Measurements from ENCODE around the gene SBF2.
A peak's percentile ranks its signal among the peaks of the same experiment; 100 is the strongest.
"Not testable (repeated sequence)": the region's sequence is repeated elsewhere in the genome, so short reads cannot be mapped to it uniquely, and the experiment has no call there.

SBF2 gene

DNA sequence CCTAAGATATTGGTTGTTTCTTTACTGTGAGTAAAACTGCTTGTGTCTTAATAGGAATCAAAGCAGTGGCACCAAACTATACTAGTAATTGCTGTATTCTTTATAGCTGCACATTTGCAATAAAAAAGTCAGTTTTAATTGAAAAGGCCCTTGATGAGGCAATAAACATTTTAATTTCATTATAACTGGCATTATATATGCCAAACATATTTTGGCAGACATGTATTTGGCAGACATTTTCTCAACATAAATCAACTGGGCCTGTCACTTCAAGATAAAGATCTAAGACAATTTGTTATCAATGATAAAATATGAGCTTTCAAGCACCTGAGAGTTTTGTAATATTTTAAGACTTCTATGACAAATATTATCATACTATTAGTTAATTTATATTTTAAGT, 245.7 kb downstream of the SBF2 start:
- DNase-seq: no peak

DNA sequence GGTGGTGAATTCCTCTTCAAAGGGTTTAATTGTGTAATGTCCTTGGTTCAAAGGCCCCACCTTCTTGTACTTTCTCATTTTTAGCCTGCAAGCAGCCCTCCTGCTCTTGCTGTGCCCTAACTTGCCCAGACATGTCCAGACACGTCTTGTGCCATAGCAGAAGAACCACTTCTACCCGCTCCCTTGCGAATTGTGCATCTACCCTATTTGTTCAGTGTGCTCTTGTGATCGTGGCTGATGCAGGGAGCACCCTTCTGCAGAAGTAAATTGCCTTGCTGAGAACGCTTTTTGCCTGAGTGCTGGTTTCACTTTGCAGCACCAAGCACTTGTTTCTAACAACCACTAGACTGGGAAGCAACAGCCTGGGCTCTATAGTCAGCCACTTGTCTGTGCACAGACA, 249.4 kb downstream of the SBF2 start:
- no peak for DNase-seq

DNA sequence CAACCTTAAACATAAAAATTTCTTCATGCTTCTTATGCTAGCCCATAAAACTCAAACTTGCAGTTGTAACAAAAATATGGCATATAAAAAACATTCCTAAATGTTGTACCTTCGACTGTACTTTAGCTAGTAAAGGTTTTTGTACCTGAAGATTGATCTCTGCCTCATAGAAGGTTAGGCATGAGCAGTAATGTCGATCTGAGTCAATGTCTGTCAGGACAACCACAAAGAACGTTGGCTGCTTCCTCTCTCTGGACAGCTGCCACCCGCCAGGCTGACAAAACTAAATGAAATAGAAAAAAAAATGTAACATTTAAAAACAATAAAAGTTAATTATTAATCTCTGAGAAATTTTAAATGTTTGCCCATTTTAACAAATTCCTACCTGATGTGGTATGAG, 251.3 kb downstream of the SBF2 start:
- DNase-seq: no peak

DNA sequence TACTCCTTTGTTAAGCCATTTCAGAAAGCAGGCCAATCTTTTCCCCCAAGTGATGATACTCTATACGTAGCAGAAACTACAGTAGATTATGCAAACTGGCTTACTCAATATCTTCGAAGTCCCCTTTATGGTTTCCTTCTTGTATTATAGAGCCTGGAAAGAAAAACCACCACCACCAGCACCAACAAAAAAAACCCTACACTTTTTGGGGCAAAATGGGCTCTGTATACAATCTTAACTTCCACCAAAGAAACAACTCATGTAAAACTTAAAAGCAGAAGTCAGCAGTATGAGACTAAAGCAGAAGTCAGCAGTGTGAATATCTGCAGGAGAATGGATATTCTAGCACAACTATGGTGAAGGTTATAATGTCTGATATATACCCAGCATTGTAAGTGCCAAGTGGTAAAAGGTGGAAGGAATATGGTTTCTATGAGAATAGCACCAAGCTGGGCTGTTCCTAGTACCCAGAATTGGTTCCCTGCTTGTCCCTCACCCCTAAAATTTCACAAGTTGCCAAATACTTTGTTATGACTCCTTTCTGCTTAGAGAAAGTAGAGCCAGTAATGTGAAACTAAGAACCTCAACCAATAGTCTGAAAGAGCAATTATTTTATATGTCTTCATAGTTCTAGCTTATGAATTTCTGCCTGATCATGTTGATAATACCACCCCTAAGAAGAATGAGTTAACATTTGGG, 252.1 kb downstream of the SBF2 start:
- no peak for DNase-seq

DNA sequence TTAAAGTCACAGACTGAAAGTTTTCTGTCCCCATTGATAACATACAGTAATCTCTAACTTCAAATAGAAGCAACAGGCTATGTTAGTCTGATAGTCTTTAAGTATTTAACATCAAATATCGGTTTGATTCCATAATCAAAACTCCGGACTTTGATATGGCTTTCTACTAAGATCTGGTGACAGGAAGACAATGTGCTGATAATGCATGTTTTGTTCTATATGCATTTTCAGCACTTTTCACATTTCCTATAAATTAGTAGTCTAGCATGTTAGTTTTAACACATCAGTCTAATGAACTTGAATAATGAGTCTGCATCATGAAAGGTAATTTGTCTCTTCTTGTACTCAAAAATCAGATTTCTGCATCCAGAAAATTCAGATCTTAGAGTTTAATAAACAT, 252.7 kb downstream of the SBF2 start:
- DNase-seq: no peak

DNA sequence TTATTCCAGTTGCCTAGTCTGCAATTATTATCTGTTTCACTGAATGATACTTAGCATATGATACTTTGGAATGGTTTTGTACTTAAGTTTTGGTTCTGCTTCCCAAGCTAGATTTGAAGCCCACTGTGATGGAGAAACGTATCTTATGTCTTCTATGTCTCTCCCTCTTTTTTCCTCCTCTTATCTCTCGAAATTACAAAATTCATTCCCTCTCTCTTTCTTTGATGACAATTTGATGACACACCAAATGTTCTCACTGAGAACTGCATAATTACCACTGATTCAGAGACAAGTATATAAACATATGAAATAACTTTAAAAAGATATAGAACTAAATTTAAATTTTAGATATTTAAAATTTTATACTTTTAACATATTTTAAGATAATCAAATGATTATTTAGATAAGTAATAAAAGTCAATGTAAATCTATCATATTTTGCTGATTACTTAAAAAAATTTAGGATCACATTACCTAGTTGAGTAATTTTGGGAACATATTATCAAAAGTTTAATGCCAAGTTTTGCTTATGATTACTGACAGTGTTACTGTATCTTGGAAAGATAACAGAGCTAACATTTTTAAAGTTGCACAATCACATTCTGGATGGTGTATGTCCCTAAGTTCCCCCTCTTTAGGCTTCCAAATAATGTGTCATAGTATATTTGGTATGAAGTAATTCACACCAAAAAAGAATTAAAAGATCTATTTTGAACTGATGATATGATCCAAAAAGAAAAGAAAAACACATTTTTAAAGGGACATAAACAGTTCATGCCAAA, 255.3 kb downstream of the SBF2 start:
- no peak for DNase-seq

DNA sequence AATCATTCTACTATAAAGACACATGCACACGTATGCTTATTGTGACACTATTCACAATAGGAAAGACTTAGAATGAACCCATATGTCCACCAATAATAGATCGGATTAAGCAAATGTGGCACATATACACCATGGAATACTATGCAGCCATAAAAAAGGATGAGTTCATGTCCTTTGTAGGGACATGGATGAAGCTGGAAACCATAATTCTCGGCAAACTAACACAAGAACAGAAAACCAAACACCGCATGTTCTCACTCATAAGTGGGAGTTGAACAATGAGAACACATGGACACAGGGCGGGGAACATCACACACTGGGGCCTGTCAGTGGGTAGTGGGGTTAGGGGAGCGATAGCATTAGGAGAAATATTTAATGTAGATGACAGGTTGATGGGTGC, 258.1 kb downstream of the SBF2 start:
- DNase-seq: not testable (repeated sequence)

DNA sequence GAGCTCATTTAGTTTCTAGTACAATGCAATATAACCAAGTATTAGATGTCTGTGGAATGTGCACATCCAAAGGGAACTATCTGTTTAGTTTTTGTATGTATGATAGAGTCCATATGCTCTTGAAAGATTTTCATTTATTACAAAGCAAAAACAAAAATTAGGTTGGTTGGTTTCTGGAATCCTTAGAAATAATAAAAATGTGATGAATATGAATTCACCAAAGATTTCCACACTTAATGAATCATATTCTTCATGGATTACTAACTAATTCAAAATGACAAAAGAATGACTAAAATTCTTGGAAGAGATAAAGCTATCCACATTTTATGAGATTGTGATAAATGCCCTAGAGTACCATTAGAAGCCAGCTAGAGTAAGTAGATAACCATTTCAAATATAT, 261.1 kb downstream of the SBF2 start:
- peak; percentile 75 for DNase-seq

DNA sequence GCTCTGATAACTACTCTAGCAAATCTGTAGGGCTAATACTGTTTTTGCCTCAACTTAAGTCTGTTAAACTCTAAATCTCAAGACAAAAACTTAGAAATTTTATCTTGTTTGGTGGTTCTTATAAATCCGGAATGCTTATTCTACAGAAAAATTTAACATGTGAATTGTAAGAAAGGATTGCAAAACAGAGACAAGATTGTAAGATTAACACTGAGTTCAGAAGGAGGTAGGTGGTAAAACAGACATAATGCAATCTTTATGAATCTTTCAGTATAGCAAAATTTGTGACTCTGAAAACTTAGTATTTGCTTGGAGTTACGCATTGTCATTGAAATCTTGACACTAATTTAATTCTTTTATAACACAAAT, 263.9 kb downstream of the SBF2 start:
- no peak for DNase-seq

DNA sequence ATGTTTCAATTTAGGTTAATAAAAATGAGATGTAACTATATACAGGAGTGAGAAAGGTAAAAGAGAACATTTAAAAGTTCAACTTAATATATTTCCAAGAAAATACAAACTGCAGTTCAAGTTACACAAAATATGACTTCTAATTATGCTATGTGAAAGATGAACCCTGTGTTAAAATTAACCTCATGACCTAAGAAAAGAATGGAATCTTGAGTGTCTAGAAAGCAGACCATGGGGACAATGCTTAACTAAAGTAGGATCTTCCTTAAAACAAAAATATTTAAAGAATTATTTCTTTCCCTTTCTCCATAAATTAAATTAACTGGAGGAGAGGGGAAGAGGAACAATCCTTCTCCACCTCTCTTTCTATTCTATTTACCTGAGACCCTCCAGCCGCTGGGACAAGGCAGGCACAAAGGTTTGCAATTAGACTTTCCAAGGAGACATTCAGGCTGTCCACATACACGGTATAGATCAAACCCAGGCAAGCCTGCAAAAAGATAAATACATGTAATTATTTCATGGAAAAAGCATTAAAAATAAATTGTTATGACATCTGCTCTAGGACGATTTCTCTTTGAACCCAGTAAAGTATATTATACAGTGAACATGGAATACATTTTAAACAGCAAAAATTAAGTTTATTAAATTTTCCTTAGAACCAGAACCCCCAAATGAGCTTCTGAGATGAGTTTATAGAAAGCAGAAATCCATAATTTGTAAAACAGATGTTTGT, 264.5 kb downstream of the SBF2 start:
- peak; percentile 8 for DNase-seq

DNA sequence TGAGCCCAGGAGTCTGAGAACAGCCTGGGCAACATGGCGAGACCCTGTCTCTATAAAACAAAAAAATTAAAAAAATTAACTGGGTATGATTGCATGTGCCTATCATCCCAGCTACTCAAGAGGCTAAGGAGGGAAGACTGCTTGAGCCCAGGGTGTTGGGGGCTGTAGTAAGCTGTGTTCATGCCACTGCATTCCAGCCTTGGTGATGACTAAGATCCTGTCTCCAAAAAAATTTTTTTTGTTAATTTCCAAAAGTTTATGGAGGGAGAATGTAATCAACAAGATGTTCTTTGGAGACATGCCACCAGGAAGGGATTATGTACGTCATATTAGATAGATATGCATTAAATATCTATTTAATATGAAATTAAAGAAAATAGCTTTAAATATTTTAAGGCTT, 267.5 kb downstream of the SBF2 start:
- peak; percentile 77 for DNase-seq

DNA sequence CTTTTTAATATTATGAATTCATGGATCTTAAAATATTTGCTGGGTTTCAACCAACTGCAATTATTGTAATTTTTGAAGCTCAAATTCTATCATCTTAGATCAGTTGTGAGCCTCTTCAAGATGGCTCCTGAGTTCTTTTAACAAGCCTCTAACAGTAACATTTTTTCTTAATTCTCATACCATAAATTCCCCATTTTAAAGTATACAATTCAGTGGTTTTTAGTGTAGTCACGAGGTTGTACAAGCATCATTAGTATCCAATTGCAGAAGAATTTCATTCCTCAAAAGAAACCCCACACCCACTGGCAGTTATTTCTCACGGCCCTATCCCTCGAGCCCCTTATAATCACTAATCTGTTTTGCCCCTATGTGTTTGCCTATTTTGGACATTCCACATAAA, 270.8 kb downstream of the SBF2 start:
- no peak for DNase-seq

DNA sequence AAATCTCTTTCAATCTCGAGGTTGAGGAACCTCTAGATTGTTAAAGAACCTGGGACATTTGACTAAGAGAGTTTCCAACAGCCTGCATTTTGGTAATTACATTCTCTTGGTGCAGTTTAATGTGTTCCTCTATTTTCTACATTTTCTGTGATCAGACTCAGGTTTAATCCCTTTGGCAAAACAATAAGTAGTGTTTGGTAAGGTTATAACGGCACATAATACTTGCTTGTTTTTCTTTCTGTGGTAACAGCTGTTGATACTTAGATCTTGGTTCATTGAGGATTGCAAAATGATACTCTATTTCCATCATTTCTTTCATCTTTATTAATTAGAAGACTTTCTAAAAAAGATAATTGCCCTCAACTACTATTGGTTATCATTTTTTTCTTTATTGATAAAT, 271.3 kb downstream of the SBF2 start:
- no peak for DNase-seq

DNA sequence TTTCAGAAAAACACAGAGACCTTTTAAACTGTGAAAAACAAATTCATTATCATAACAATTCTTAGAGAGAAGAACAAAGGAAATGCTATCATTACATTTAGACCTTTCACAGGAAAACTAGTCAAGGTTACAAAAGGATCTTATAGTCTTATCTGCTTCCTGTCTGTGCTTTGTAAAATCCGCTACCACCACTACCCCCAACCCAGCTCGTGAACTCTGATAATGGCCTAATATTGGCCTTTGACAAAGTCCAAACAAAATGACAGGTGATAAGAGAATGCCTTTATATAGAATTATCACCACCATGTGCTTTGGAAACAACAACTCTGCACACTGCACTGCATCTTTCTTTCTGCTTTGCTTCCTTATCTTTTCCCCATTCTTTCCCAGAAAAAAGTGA, 272.5 kb downstream of the SBF2 start:
- no peak for DNase-seq

DNA sequence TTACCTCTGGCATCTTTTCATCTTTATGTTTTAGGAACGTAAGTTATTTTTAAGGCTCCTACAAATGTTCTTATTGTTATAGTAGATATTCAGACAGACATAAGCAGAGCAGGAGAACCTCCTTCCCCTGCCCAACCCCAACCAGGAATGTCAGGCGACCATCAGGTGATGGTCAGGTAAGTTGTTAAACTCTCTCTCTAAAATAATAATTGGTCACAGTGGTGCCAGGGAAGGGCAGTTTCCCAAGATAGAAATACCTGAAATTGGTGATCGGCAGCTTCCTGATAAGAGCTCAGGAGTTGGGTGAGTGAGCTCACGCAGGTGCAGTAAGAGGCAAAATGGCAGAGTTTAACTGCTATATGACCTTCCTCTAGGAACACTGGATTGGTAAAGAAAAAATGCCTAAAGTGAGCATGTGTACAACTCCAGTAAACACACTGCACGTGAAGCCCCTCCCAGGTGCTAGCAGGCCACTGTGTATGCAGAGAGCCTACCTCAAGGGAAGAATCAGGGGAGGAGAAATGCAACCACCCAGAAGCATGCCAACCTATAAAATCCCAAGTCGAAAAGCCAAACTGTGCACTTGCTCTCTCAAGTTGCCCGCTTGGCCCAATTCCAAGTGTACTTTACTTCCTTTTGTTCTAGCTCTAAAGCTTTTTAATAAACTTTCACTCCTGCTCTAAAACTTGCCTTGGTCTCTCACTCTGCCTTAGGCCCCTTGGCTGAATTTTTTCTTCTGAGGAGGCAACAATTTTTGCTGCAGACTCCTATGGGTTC, 273.9 kb downstream of the SBF2 start:
- DNase-seq: no peak

DNA sequence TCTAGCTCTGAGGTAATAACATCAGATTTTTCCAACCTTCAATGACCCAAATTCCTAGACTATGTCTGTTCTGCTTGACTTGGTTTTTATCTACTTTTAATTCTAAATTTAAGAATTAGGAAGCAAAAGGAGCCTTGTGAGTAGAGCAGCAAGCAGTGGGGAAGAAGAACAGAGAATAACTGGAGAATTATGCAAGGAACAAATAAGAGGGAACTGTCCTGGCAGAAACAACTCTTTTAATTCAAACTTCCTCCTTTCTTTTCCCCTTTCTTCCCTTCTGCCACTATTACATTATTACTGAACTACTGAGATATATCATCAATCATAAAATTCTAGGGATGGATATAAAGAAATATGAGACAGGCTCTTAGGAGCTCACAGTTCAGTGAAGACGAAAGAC, 276.1 kb downstream of the SBF2 start:
- DNase-seq: no peak

DNA sequence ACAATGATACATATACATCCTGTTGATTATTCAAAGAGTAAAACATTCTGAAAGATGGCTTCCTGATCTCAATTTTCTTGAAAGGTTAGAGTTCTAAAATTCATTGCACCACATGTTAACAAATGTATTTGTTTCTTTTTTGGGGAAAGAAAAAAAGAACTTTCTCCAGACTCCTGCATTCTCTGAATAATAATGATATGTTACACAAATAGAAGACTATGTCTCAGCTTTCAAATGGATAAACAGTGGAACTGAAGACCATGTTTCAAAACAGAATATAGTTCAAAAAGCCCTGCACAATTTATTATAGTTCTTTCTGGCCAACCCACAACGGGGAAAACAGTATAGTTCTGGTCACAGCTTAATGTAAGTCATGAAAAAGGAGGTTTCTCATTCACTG, 277.0 kb downstream of the SBF2 start:
- DNase-seq: no peak

DNA sequence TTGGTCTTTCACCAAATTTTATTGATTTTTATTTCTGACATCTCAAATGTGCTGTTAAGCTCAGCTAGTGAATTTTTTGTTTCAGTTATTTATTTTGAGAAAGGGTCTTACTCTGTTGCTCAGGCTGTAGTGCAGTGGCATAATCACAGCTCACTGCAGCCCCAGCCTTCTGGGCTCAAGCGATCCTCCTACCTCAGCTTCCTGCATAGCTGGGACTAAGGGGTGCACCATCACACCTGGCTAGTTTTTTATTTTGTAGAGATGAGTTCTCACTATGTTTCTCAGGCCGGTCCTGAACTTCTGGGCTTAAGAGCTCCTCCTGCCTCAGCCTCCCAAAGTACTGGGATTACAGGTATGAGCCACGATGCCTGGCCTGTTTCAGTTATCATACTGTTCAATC, 282.0 kb downstream of the SBF2 start:
- DNase-seq: no peak

DNA sequence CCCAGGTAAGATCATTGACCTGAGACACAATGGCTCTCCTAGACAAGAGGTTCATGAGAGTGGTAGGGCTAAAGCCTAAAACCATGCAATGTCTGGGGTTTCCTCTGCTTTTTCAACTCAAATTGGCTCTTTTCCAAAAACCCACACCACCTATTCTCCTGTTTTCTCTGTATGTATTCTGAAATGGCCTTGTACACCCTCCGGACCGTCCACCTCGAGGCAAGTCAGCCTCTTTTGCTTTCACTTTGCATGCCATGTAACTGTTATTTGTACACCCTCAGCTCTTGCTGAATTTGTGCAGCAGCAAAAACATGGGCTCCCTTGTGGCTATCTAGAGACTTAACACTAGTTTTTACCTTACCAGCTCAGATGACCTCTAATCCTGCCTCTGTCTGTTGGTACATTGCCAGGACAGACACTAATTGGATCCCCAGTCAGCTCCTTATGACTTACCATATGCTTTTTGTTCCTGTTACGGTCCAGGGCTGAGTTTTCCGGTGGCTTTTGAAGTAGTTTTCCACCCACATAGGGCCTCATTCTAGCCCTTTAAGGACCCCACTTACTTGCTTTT, 288.0 kb downstream of the SBF2 start:
- DNase-seq: no peak

DNA sequence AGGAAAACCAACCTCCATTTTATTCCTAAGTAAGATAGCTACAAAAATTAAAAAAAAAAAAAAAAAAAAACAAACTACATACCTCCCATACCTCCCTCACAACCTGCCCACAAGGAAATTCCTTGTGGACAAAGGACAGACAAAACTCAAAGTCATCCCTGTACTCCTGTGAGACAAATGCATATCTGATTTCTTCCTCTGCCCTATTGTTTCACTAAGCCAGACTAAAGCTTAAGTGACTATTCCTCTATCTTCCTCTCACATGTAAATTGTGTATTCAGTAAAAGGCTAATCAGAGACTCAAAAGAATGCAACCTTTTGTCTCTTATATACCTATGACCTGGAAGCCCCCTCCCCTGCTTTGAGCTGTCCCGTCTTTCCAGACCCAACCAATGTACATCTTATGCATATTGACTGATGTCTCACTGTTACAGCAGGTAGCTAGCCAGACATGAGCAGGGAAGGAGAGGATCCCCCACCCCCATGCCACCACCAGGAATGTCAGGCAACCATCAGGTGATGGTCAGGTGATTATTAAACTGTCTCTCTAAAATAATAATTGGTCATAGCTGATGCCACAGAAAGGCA, 289.4 kb downstream of the SBF2 start:
- DNase-seq: peak; percentile 17

DNA sequence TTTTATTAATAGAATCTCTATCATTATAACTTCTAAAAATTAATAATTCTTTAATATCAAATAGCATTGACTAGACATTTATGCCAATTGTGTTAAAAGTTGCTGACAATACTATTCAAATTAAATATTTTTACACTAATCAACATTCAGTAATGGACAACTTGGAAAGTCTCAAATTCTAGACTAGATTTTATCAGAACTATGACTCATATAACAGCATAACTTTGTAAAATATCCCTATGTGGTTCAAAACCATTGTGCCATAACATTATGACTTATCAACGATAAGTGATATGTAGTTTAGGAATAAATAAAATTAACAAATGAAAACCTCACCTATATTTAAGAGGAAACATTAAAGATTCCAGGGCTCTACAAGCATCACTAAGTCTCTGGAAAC, 291.8 kb downstream of the SBF2 start:
- DNase-seq: peak; percentile 16

DNA sequence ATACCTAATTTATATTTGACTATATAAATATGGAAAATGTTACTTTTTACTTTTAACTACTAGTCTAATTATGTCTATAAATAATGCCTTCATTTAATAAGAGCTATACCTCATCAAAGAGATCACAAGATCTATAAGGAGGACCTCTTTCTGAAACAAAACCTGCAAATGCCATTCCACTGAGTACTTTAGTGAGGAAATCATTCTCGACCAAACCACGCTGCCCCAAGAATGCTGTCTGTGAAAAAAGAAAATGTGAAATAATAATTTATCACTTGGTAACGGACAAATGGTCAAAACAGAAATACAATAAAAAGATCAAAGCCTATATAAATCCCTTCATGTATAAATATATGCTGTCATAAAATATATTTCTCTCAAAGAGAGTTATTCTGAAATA, 301.7 kb downstream of the SBF2 start:
- DNase-seq: no peak

Measured in EL (cell line).